HG03460 (cell line): ENCODE data around the gene PPP4C.
"Not testable (repeated sequence)": the region's sequence is repeated elsewhere in the genome, so short reads cannot be mapped to it uniquely, and the experiment has no call there.

Experiments used
- ATAC-seq: cut with Tn5 transposase; IDR thresholded peaks from one replicate; pipeline ENCODE4 v1.9.1; 2021; ENCODE audit not compliant: unreplicated experiment

PPP4C gene

GRCh38 chr16:30121741-30122571 is 46.2 kb downstream of the PPP4C start:
- ATAC-seq = no peak

DNA sequence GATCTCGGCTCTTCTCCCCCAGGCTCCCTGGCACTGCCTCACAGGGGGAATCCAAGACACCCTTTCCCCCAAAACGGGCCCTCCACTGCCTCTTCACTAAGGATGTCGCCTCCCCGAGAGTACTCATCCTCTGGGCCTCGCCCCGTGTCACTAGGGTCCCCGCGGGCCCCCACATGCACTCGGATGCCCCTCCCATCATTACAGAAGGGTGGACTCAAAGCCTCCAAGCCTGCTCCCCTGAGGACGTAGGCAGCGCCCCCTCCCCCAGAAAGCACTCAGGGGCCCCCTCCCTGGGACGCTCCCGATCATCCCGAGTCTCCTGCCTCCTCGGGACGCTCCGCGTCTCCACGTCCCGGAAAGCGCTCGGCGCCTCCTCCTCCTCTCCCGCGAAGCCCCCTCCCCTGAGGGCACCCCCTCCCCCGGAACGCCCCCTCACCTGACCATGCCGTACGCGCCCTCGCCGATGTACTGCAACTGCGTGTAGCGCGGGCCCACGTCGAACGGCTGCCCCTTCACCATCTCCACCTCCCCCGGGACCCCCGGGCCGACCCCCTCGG is 46.9 kb downstream of the PPP4C start:
- ATAC-seq = no peak

DNA sequence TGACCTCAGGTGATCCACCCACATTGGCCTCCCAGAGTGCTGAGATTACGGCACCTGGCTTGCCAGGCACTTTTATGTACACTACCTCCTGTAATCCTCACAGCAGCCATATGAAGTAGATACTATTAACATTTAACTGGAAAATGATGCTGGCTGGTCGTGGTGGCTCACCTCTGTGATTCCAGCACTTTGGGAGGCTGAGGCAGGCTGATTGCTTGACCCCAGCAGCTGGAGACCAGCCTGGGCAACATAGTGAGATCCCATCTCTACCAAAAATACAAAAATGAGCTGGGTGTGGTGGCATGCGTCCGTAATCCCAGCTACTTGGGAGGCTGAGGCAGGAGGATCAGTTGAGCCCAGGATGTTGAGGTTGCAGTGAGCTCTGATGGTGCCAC is 49.2 kb downstream of the PPP4C start:
- ATAC-seq = no peak

DNA sequence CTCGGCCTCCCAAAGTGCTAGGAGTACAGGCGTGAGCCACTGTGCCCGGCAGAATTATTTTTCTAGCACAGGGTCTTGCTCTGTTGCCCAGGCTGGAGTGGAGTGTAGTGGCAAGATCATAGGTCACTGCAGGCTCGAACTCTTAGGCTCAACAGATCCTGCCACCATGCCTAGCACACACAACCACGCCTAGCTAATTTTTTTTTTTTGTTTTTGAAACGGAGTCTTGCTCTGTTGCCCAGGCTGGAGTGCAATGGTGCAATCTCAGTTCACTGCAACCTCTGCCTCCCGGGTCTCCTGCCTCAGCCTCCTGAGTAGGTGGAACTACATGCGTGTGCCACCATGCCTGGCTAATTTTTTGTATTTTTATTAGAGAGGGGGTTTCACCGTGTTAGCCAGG is 49.9 kb downstream of the PPP4C start:
- ATAC-seq = not testable (repeated sequence)

DNA sequence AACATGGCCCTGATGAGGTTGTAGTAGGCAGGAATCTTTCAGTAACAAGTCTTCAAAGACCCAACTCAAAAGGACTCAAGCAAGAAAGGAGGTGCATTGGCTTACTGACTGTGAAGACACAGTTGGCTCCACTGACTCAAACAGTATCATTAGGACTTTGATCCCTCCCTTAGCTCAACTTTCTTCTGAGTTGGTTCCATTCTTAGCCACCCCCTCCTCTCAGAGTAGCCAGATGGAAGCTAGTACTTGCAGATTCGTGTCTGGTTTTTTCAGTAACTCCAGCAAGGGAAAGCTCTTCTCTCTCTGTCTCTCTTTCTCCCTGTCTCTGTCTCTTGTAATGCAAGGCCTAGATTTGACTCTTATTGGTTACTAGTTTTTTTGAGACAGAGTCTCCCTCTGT is 52.2 kb downstream of the PPP4C start:
- ATAC-seq = no peak

DNA sequence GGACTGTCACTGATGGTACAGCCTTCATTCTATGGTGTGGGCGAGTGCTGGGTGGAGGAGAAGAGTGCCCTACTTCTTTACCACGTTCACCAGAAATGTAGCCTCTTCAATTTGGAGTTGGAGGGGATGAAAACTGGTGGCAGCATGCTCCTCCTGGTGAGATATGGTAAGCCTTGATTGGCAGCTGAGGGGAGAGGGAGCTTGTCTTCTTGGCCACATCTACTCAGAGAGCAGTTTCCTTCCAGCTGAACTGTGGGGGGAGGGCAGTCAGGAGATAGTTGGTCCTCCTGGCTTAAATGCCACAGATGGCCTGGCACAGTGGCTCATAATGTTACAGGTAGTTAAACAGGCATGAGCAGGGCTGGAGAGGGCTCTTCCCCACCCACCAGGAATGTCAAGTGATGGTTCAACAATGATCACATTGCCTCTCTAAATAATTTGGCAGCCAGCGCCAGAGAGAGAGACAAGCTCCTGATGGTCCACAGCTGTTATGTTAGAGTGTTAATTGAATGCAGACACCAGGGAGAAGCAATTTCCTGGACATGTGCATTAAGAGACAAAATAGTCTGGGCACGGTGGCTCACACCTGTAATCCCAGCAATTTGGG is 56.2 kb downstream of the PPP4C start:
- ATAC-seq = no peak

GRCh38 chr16:30132591-30132990 is 56.8 kb downstream of the PPP4C start:
- no peak for ATAC-seq
